GM12801 (cell line): ENCODE data around the gene TLR9.

Experiments
- CTCF ChIP-seq: IDR thresholded peaks from one replicate; pipeline ENCODE4 v1.5.1; 2011; ENCODE audit warnings: control low read depth; ENCODE audit not compliant: insufficient read length; ENCODE audit errors: extremely low read depth

The TLR9 gene

GRCh38 chr3:52190294-52191074 is 35.0 kb downstream of the TLR9 start:
- TF ChIP-seq CTCF: no peak

GRCh38 chr3:52188556-52188955 is 36.9 kb downstream of the TLR9 start:
- no peak for TF ChIP-seq CTCF

GRCh38 chr3:52186729-52187128 is 38.7 kb downstream of the TLR9 start:
- TF ChIP-seq CTCF: no peak

- TF ChIP-seq CTCF: no peak
These were observed 39.6 kb downstream of the TLR9 start for GRCh38 chr3:52185837-52186236.

- no peak for TF ChIP-seq CTCF
These were observed 40.1 kb downstream of the TLR9 start for GRCh38 chr3:52185311-52185710.

- no peak for TF ChIP-seq CTCF
These were observed 40.8 kb downstream of the TLR9 start for GRCh38 chr3:52184690-52185089.

GRCh38 chr3:52183786-52184445 is 41.5 kb downstream of the TLR9 start:
- no peak for TF ChIP-seq CTCF
